Prostate gland (tissue), 2 donors: ENCODE measurements around the gene ZNF518A. TPM values are rescaled to one million over a fixed set of nuclear protein-coding genes. Genes with fewer than 3 reads are reported as not detected.

ENCODE experiments used
- DNase-seq: peaks from one replicate; pipeline ENCODE4 v3.0.0-alpha.2; 2019; ENCODE audit warnings: low spot score
- H3K27ac ChIP-seq, 2 donors: fragments of 200-600 bp; sonication (generic); 2 replicates each; pipeline ENCODE4 v1.5.1; 2017 to 2019
- H3K27me3 ChIP-seq: fragments of 200-600 bp; sonication (generic); replicated peaks from 2 replicates; pipeline ENCODE4 v1.5.1; 2019; ENCODE audit not compliant: insufficient read depth
- H3K36me3 ChIP-seq, 2 donors: fragments of 200-600 bp; sonication (generic); 1 replicate in 1 of 2; 2 replicates in 1 of 2; pipeline versions ENCODE4 v1.5.1 to v1.8.1; 2017 to 2019
- H3K4me1 ChIP-seq: fragments of 200-600 bp; sonication (generic); replicated peaks from 2 replicates; pipeline ENCODE4 v1.5.1; 2019
- H3K4me3 ChIP-seq, 2 donors: fragments of 200-600 bp; sonication (generic); 2 replicates each; pipeline ENCODE4 v1.5.1; 2017 to 2019
- H3K9me3 ChIP-seq: fragments of 200-600 bp; sonication (generic); 2 replicates; pipeline ENCODE4 v1.5.1; 2017
- POLR2A ChIP-seq: fragments of 450-650 bp; IDR thresholded peaks from one replicate; pipeline ENCODE4 v1.6.1; 2016; ENCODE audit warnings: antibody characterized with exemption, mild to moderate bottlenecking
- POLR2AphosphoS5 ChIP-seq: sonication (generic); formaldehyde crosslinking; IDR thresholded peaks from one replicate; pipeline ENCODE4 v1.6.1; 2017; ENCODE audit warnings: antibody characterized with exemption
- WGBS: methylation state at CpG from one replicate; pipeline ENCODE4 v1.1.5; 2018; 5-methylcytosine and 5-hydroxymethylcytosine counted together
- intact Hi-C: fragments of 100-400 bp; cut with DNase I; formaldehyde crosslinking; loops from one replicate; pipeline ENCODE4 v1.14.2; 2022
- total RNA-seq, 2 donors: library from RNA; depleted of rRNA; stranded (reverse); fragments of >200 nt; gene quantifications; one replicate each; pipeline ENCODE4 v1.1.0, GENCODE V29; 2016
- TF ChIP-seq, protein P1 (sequence below), 4 experiments: fragments of 200-600 bp in 2 of 4; fragments of 450-650 bp in 2 of 4; sonication (generic) in 2 of 4; IDR thresholded peaks; 1 replicate in 3 of 4; 2 replicates in 1 of 4; pipeline ENCODE4 v1.5.1; 2016 to 2019; ENCODE audit warnings: antibody characterized with exemption in 4 of 4, mild to moderate bottlenecking in 2 of 4, moderate library complexity in 2 of 4

ZNF518A gene
- total RNA-seq, 2 donors from 2014 or later: 23.0 to 42.4 TPM

DNA sequence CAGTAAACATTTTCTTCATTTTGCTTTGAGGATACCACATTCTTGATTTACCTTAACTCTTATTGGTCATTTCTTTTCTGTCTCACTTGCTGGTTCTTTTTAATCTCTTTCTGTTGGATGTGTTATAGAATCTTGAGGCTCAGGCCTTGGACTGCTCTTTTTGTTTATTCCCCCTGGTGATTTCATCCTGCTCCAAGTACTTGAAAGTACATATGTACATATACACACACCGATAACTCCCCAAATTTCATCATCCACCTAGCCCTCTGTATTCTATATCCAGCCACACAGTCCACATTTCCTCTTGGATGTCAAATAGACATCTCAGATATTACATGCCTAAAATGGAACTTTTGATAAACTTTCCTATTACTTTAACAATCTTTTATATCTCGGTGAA, 7.5 kb downstream of the ZNF518A start:
- DNase-seq: no peak
- no peaks in the 10 kb centered on the region for H3K27me3 ChIP-seq
- TF ChIP-seq, protein P1, sequence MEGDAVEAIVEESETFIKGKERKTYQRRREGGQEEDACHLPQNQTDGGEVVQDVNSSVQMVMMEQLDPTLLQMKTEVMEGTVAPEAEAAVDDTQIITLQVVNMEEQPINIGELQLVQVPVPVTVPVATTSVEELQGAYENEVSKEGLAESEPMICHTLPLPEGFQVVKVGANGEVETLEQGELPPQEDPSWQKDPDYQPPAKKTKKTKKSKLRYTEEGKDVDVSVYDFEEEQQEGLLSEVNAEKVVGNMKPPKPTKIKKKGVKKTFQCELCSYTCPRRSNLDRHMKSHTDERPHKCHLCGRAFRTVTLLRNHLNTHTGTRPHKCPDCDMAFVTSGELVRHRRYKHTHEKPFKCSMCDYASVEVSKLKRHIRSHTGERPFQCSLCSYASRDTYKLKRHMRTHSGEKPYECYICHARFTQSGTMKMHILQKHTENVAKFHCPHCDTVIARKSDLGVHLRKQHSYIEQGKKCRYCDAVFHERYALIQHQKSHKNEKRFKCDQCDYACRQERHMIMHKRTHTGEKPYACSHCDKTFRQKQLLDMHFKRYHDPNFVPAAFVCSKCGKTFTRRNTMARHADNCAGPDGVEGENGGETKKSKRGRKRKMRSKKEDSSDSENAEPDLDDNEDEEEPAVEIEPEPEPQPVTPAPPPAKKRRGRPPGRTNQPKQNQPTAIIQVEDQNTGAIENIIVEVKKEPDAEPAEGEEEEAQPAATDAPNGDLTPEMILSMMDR (IDR thresholded peaks at IDR 0.05): no peak
- H3K27ac ChIP-seq: no peak overlapping the region
- no peak overlapping the region for H3K4me3 ChIP-seq
- no peaks in the 10 kb centered on the region for H3K36me3 ChIP-seq
- H3K9me3 ChIP-seq: no peaks in the 10 kb centered on the region
- 92% methylated on average over 2 of the region's 2 CpGs for WGBS
- intact Hi-C loops: no loop called here
- no peaks in the 10 kb centered on the region for H3K4me1 ChIP-seq

DNA sequence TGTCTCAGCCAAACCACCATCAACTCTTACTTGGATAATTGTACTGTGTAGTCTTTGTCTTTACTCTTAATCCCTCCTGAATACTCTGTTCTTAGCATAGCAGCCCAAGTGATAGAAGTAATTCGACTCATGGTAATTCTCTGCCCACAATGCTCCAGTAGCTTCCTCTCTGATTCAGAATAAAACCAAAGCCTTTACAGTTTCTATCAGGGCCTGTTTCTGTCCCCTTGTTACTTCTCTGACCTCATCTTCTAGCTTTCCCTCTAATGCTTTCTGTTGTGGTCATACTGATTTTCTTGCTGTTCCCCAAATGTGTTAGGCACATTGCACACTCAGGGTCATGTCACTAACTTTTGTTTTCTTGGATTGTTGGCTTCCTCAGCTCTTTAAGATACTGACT, 8.0 kb downstream of the ZNF518A start:
- no peak for DNase-seq
- Histone ChIP-seq H3K27me3 (no peaks in the 10 kb centered on the region), H3K4me3 (no peak overlapping the region), H3K9me3 (no peaks in the 10 kb centered on the region), H3K36me3 (no peaks in the 10 kb centered on the region), H3K4me1 (no peaks in the 10 kb centered on the region), H3K27ac (no peak overlapping the region)
- TF ChIP-seq, protein P1 (IDR thresholded peaks at IDR 0.05): no peak
- TF ChIP-seq POLR2AphosphoS5 (no peak), POLR2A (no peak)
- WGBS: 90% methylated on average over 1 of the region's 1 CpG
- intact Hi-C loops: no loop called here

GRCh38 chr10:96152437-96152836, 22.3 kb downstream of the ZNF518A start:
- WGBS: 92% methylated on average over 4 of the region's 4 CpGs
- H3K4me1 ChIP-seq: no peaks in the 10 kb centered on the region
- intact Hi-C loops: no loop called here

GRCh38 chr10:96153070-96153469, 23.0 kb downstream of the ZNF518A start:
- H3K27ac ChIP-seq: no peak overlapping the region
- TF ChIP-seq POLR2A (no peak), POLR2AphosphoS5 (no peak)
- TF ChIP-seq, protein P1 (IDR thresholded peaks at IDR 0.05): no peak
- H3K4me1 ChIP-seq: no peaks in the 10 kb centered on the region
- H3K9me3 ChIP-seq: no peaks in the 10 kb centered on the region
- WGBS: 84% methylated on average over 1 of the region's 1 CpG
- peaks cover 0 to 8% of the 10 kb centered on the region in 2 donors for H3K36me3 ChIP-seq
- no peaks in the 10 kb centered on the region for H3K27me3 ChIP-seq
- H3K4me3 ChIP-seq: no peak overlapping the region
- DNase-seq: no peak
- intact Hi-C loops: no loop called here

More at GRCh38 chr10:96152437-96152836, 22.3 kb downstream of the ZNF518A start:
- DNase-seq: no peak
- H3K4me3 ChIP-seq: no peak overlapping the region
- H3K9me3 ChIP-seq: no peaks in the 10 kb centered on the region
- peaks cover 0 to 8% of the 10 kb centered on the region in 2 donors for H3K36me3 ChIP-seq
- H3K27ac ChIP-seq: no peak overlapping the region
- no peaks in the 10 kb centered on the region for H3K27me3 ChIP-seq
- TF ChIP-seq, protein P1 (IDR thresholded peaks at IDR 0.05): no peak
- TF ChIP-seq POLR2A (no peak), POLR2AphosphoS5 (no peak)

DNA sequence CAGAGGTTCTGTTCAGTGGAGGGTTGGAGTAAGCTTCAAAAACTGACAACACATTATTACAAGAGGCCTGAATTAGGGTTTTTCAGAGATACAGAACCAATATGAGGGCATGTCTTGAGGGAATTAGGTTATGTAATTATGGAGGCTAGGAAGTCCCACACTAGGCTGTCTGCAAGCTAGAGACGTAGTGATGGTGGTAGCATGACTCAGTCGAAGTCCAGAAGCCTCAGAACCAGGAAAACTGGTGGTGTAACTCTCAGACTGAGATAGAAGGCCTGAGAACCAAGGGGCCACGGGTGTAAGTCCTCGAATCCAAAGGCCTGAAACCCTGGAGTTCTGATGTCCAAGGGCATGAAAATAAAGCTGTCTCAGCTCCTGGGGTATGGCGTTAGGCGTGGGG, 35.6 kb downstream of the ZNF518A start:
- no peaks in the 10 kb centered on the region for H3K27me3 ChIP-seq
- TF ChIP-seq POLR2A (no peak), POLR2AphosphoS5 (no peak)
- TF ChIP-seq, protein P1 (IDR thresholded peaks at IDR 0.05): no peak
- H3K36me3 ChIP-seq: no peaks in the 10 kb centered on the region
- no peak overlapping the region for H3K27ac ChIP-seq
- DNase-seq: no peak
- H3K4me1 ChIP-seq: no peaks in the 10 kb centered on the region
- no peaks in the 10 kb centered on the region for H3K9me3 ChIP-seq
- intact Hi-C loops: no loop called here
- H3K4me3 ChIP-seq: no peak overlapping the region
- WGBS: 92% methylated on average over 6 of the region's 6 CpGs
